Hepatocyte (in vitro differentiated cells): Measurements from ENCODE around the gene SLC26A11. TPM values are rescaled to one million over a fixed set of nuclear protein-coding genes. Genes with fewer than 3 reads are reported as not detected.

Experiments used
- DNase-seq: peaks from one replicate; pipeline ENCODE4 v3.0.0-alpha.2; 2016; ENCODE audit warnings: low spot score
- H2AFZ ChIP-seq: fragments of 200-600 bp; sonication (generic); 2 replicates; pipeline ENCODE4 v1.6.0; 2016; ENCODE audit warnings: antibody characterized with exemption, mild to moderate bottlenecking
- H3K27ac ChIP-seq: fragments of 200-600 bp; sonication (generic); 2 replicates; pipeline ENCODE4 v1.5.1; 2016; ENCODE audit warnings: mild to moderate bottlenecking
- H3K27me3 ChIP-seq: fragments of 200-600 bp; sonication (generic); 2 replicates; pipeline ENCODE4 v1.6.1; 2016
- H3K36me3 ChIP-seq: fragments of 200-600 bp; sonication (generic); replicated peaks from 2 replicates; pipeline ENCODE4 v1.5.1; 2016; ENCODE audit warnings: low read depth; ENCODE audit not compliant: insufficient read depth
- H3K4me1 ChIP-seq: fragments of 200-600 bp; sonication (generic); 2 replicates; pipeline ENCODE4 v1.5.1; 2016; ENCODE audit warnings: mild to moderate bottlenecking, moderate library complexity; ENCODE audit not compliant: insufficient read depth
- H3K4me2 ChIP-seq: fragments of 200-600 bp; sonication (generic); 2 replicates; pipeline ENCODE4 v1.6.0; 2016
- H3K4me3 ChIP-seq: fragments of 200-600 bp; sonication (generic); 2 replicates; pipeline ENCODE4 v1.5.1; 2016; ENCODE audit warnings: mild to moderate bottlenecking
- H3K79me2 ChIP-seq: fragments of 200-600 bp; sonication (generic); 2 replicates; pipeline ENCODE4 v1.6.0; 2017; ENCODE audit warnings: mild to moderate bottlenecking
- H3K9me2 ChIP-seq: fragments of 200-600 bp; sonication (generic); replicated peaks from 2 replicates; pipeline ENCODE4 v1.6.0; 2017; ENCODE audit warnings: mild to moderate bottlenecking; ENCODE audit not compliant: insufficient read depth
- H3K9me3 ChIP-seq: fragments of 200-600 bp; sonication (generic); 2 replicates; pipeline ENCODE4 v1.5.1; 2016; ENCODE audit warnings: low read depth, mild to moderate bottlenecking
- H4K20me1 ChIP-seq: fragments of 200-600 bp; sonication (generic); 2 replicates; pipeline ENCODE4 v1.6.0; 2016; ENCODE audit warnings: mild to moderate bottlenecking; ENCODE audit not compliant: insufficient read depth, poor library complexity, severe bottlenecking
- CTCF ChIP-seq: fragments of 200-600 bp; sonication (generic); IDR thresholded peaks from 2 replicates; pipeline ENCODE4 v1.5.1; 2016; ENCODE audit warnings: antibody characterized with exemption, mild to moderate bottlenecking; ENCODE audit not compliant: poor library complexity
- EZH2 ChIP-seq: fragments of 200-600 bp; sonication (generic); IDR thresholded peaks from 2 replicates; pipeline ENCODE4 v1.6.1; 2016; ENCODE audit warnings: antibody characterized with exemption, mild to moderate bottlenecking, borderline replicate concordance
- EZH2phosphoT487 ChIP-seq: fragments of 200-600 bp; sonication (generic); IDR thresholded peaks from one replicate; pipeline ENCODE4 v1.6.1; 2018; ENCODE audit warnings: antibody characterized with exemption, mild to moderate bottlenecking, low read depth, moderate library complexity; ENCODE audit not compliant: unreplicated experiment, severe bottlenecking
- WGBS: methylation state at CpG from one replicate; pipeline ENCODE4 v1.1.6; 2016; ENCODE audit warnings: low lambda C conversion rate; ENCODE audit errors: missing lambda C conversion rate; 5-methylcytosine and 5-hydroxymethylcytosine counted together
- polyA plus RNA-seq: library from polyadenylated mRNA; unstranded; fragments of >200 nt; fragmentation: Nextera tagmentation; extraction: Ambion mirVana; gene quantifications from 2 replicates; pipeline ENCODE4 v1.2.1, GENCODE V29; 2016
- total RNA-seq: library from RNA; depleted of rRNA; stranded (reverse); fragments of >200 nt; gene quantifications from 2 replicates; pipeline ENCODE4 v1.2.3, GENCODE V29; 2014

SLC26A11 gene
- total and polyA plus RNA-seq, 2 experiments from 2014 or later, result 17.5 to 24.9 TPM

- TF ChIP-seq EZH2, result no peak
- TF ChIP-seq CTCF, result no peak
- TF ChIP-seq EZH2phosphoT487, result no peak
- Histone ChIP-seq H3K4me1 (no peaks in the 10 kb centered on the region), H3K36me3 (no peaks in the 10 kb centered on the region), H2AFZ (no peak overlapping the region), H3K9me2 (no peaks in the 10 kb centered on the region), H3K4me2 (no peak overlapping the region), H4K20me1 (no peaks in the 10 kb centered on the region), H3K9me3 (no peaks in the 10 kb centered on the region), H3K4me3 (no peak overlapping the region), H3K79me2 (no peaks in the 10 kb centered on the region), H3K27me3 (no peaks in the 10 kb centered on the region), H3K27ac (no peak overlapping the region)
- 94% methylated on average over 6 of the region's 6 CpGs for WGBS
- DNase-seq, result no peak
These were observed 46.3 kb upstream of the SLC26A11 start for GRCh38 chr17:80173916-80174315.

- DNase-seq, result no peak
- no peaks in the 10 kb centered on the region for H3K9me2 ChIP-seq
- H3K27me3 ChIP-seq, result no peaks in the 10 kb centered on the region
- no peaks in the 10 kb centered on the region for H3K9me3 ChIP-seq
- H4K20me1 ChIP-seq, result no peaks in the 10 kb centered on the region
- no peaks in the 10 kb centered on the region for H3K79me2 ChIP-seq
- no peak overlapping the region for H3K4me3 ChIP-seq
- no peak overlapping the region for H2AFZ ChIP-seq
- H3K4me2 ChIP-seq, result no peak overlapping the region
- H3K36me3 ChIP-seq, result no peaks in the 10 kb centered on the region
- H3K4me1 ChIP-seq, result no peaks in the 10 kb centered on the region
- WGBS, result 93% methylated on average over 11 of the region's 11 CpGs
- TF ChIP-seq EZH2phosphoT487, result no peak
- no peak overlapping the region for H3K27ac ChIP-seq
These were observed 43.5 kb upstream of the SLC26A11 start for GRCh38 chr17:80176757-80177156.

GRCh38 chr17:80177986-80178595, 42.1 kb upstream of the SLC26A11 start:
- TF ChIP-seq EZH2phosphoT487, result no peak
- no peak for TF ChIP-seq EZH2
- TF ChIP-seq CTCF, result no peak
- H3K9me2 ChIP-seq, result no peaks in the 10 kb centered on the region
- no peak overlapping the region for H3K4me3 ChIP-seq
- DNase-seq, result no peak
- no peaks in the 10 kb centered on the region for H3K9me3 ChIP-seq
- no peaks in the 10 kb centered on the region for H3K27me3 ChIP-seq
- H3K4me1 ChIP-seq, result no peaks in the 10 kb centered on the region
- H3K79me2 ChIP-seq, result no peaks in the 10 kb centered on the region
- no peak overlapping the region for H2AFZ ChIP-seq
- H3K36me3 ChIP-seq, result no peaks in the 10 kb centered on the region
- no peak overlapping the region for H3K27ac ChIP-seq
- WGBS, result 90% methylated on average over 21 of the region's 21 CpGs
- H4K20me1 ChIP-seq, result no peaks in the 10 kb centered on the region
- H3K4me2 ChIP-seq, result no peak overlapping the region

GRCh38 chr17:80180192-80180591, 40.0 kb upstream of the SLC26A11 start:
- no peaks in the 10 kb centered on the region for H3K36me3 ChIP-seq
- no peak for DNase-seq
- no peaks in the 10 kb centered on the region for H3K4me1 ChIP-seq
- H3K9me3 ChIP-seq, result no peaks in the 10 kb centered on the region
- WGBS, result 91% methylated on average over 14 of the region's 14 CpGs
- no peaks in the 10 kb centered on the region for H3K9me2 ChIP-seq
- no peak overlapping the region for H3K4me3 ChIP-seq
- no peaks in the 10 kb centered on the region for H3K27me3 ChIP-seq
- H4K20me1 ChIP-seq, result no peaks in the 10 kb centered on the region
- no peak overlapping the region for H2AFZ ChIP-seq
- H3K4me2 ChIP-seq, result no peak overlapping the region
- TF ChIP-seq EZH2, result no peak
- no peak for TF ChIP-seq CTCF
- no peak for TF ChIP-seq EZH2phosphoT487
- no peaks in the 10 kb centered on the region for H3K79me2 ChIP-seq
- no peak overlapping the region for H3K27ac ChIP-seq
